ENCODE data around the gene IL27RA. TPM values are rescaled to one million over a fixed set of nuclear protein-coding genes. Genes with fewer than 3 reads are reported as not detected.

The IL27RA gene
- total and polyA plus RNA-seq, 3 donors from 2014 or later, result 3.5 to 5.2 (median 4.9) TPM

DNA sequence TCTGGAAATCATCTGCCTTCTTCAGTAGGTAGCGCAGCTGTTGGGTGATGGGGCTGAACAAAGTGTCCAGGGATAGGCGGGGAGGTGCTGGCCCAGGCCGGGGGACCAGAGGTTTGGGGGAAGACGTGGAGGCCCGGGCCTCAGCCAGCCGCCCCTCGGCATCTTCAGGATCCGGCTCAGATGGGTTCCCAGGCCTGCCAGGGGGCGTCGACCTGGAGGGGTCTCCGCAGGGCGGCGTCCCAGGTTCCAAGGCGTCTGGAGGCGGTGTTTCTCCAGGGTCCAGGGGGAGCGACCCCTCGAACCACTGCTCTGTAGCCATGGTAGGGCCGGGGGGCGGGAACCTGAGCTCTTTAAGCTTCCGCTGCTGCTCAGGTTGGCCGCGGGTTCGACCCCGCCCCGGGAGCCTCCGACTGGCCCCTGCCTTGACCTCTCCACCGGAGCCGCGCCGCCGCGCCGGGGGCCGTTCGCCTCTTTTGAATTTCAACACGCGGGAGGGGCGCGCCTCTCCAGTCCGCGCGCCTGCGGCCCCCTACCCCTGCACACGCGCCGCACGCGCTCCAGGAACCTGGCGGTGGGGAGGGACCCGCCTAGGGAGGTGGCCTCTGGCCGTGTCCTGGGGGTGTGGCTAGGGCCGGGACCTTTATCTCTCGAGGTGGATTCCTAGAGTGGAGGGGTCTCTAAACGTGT, 53.9 kb downstream of the IL27RA start, which contains the start of gene C19orf67:
Gene C19orf67 (minus strand): TSS at position 475 of the 687 bp plus-strand sequence. CDS start 156 bp downstream, at position 319.
- WGBS, 2 donors, result 59 to 80% methylated on average over 16 to 50 of the region's 54 CpGs
- H3K27me3 ChIP-seq, result no peaks in the 10 kb centered on the region
- H3K4me1 ChIP-seq, result peaks cover 15% of the 10 kb centered on the region
- intact Hi-C loops (cut with DNase I; ENCODE audit: low total_unique reads), result no loop called here
- no peak for TF ChIP-seq POLR2A (IDR thresholded peaks at IDR 0.05)
- TF ChIP-seq, protein P1, sequence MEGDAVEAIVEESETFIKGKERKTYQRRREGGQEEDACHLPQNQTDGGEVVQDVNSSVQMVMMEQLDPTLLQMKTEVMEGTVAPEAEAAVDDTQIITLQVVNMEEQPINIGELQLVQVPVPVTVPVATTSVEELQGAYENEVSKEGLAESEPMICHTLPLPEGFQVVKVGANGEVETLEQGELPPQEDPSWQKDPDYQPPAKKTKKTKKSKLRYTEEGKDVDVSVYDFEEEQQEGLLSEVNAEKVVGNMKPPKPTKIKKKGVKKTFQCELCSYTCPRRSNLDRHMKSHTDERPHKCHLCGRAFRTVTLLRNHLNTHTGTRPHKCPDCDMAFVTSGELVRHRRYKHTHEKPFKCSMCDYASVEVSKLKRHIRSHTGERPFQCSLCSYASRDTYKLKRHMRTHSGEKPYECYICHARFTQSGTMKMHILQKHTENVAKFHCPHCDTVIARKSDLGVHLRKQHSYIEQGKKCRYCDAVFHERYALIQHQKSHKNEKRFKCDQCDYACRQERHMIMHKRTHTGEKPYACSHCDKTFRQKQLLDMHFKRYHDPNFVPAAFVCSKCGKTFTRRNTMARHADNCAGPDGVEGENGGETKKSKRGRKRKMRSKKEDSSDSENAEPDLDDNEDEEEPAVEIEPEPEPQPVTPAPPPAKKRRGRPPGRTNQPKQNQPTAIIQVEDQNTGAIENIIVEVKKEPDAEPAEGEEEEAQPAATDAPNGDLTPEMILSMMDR (IDR thresholded peaks at IDR 0.05), result no peak
- H3K9me3 ChIP-seq, result no peaks in the 10 kb centered on the region
- DNase-seq, result no peak
- H3K27ac ChIP-seq, result no peak within 1 kb of the TSS
- H3K4me3 ChIP-seq, result peak within 1 kb of the TSS; percentile 7 to 14
- H3K36me3 ChIP-seq (ENCODE audit: low read depth, missing control alignments), result no peaks in the 10 kb centered on the region

DNA sequence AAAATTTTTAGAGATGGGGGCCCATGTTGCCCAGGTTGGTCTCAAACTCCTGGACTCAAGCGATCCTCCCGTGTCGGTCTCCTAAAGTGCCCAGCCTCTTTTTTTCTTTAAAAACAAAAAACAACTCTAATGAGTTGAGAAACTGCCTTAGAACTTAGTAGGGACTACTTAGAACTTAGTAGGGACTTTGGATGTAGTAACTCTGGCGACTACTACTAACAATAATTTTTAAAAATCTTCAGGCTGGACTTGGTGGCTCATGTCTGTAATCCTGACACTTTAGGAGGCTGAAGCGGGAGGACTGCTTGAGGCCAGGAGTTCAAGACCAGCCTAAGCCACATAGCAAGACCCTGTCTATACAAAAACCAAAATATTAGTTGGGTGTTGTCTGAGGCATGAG, 54.5 kb downstream of the IL27RA start:
- WGBS, 2 donors, result 62 to 85% methylated on average over 5 of the region's 5 CpGs
- Histone ChIP-seq H3K27ac (no peak overlapping the region), H3K36me3 (ENCODE audit: low read depth, missing control alignments) (no peaks in the 10 kb centered on the region), H3K4me3 (peak overlapping the region in 1 of 2 donors; percentile 14), H3K27me3 (no peaks in the 10 kb centered on the region), H3K9me3 (no peaks in the 10 kb centered on the region), H3K4me1 (peaks cover 11% of the 10 kb centered on the region)
- DNase-seq, result no peak
- TF ChIP-seq, protein P1 (IDR thresholded peaks at IDR 0.05), result no peak
- TF ChIP-seq POLR2A (IDR thresholded peaks at IDR 0.05), result no peak
- intact Hi-C loops (cut with DNase I; ENCODE audit: low total_unique reads), result no loop called here

DNA sequence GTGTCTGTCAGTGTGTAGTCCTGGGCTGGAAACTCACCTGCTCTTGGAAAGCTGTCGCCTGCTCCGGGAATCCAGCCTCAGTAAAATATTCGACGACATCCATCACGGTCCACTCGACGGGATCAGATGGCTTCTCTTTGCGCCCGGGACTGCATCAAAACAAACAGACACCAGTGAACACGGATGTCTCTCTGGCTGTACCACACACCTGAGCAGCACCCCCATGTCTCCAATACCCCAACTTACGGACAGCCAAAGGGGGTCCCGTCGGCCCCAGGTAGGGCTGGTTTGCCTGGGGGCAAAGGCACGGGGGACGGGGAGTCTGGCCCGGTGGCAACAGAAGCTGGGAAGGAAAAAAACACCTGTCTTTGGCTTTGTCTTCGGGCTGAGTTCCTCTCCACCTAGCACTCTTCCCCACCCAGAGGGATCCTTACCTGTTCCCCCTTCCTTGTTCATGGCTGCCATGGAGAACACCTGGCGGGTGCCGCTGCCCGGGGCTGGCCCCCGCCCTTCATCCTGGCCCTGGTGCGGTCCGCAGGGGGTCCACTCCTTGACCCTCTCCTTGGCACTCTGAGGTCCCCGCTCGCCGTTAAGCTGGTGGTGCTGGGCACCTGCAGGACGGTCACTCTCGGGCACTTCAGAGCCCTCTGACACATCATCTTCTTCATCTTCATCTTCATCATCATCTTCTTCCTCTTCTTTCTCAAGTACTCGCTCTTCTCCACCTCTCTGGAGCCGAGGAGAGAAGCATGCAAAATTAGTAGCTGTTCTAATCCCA, 57.3 kb downstream of the IL27RA start:
- intact Hi-C loops (cut with DNase I; ENCODE audit: low total_unique reads), result no loop called here
- Histone ChIP-seq H3K27ac (peak overlapping the region in 1 of 2 donors; percentile 56), H3K4me1 (peaks cover 12% of the 10 kb centered on the region), H3K36me3 (ENCODE audit: low read depth, missing control alignments) (no peaks in the 10 kb centered on the region), H3K4me3 (peak overlapping the region; percentile 25 to 71), H3K27me3 (no peaks in the 10 kb centered on the region), H3K9me3 (no peaks in the 10 kb centered on the region)
- 76% methylated on average over 27 to 30 of the region's 30 CpGs for WGBS, 2 donors
- TF ChIP-seq, protein P1 (IDR thresholded peaks at IDR 0.05), result no peak
- TF ChIP-seq POLR2A (IDR thresholded peaks at IDR 0.05), result no peak
- no peak for DNase-seq

DNA sequence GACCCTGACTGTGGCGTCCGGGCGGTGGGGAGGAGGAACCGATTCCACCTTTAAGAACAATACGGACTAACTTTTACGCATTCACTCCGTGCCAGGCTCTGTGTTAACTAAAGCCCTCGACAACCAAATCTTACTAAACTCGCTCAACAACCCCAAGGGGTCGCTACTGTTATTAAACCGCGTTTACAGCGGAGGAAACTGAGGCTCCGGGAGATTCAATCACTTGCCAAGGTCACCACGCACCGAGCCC, 57.8 kb downstream of the IL27RA start:
- no peaks in the 10 kb centered on the region for H3K27me3 ChIP-seq
- no peaks in the 10 kb centered on the region for H3K9me3 ChIP-seq
- intact Hi-C loops (cut with DNase I; ENCODE audit: low total_unique reads), result no loop called here
- TF ChIP-seq POLR2A (IDR thresholded peaks at IDR 0.05), result no peak
- TF ChIP-seq, protein P1 (IDR thresholded peaks at IDR 0.05), result peak in 1 of 3 experiments; percentile 5
- no peak for DNase-seq
- WGBS, 2 donors, result 8 to 13% methylated on average over 15 to 16 of the region's 16 CpGs
- H3K4me3 ChIP-seq, result peak overlapping the region; percentile 25 to 71
- no peaks in the 10 kb centered on the region for H3K36me3 ChIP-seq (ENCODE audit: low read depth, missing control alignments)
- H3K27ac ChIP-seq, result peak overlapping the region in 1 of 2 donors; percentile 56
- H3K4me1 ChIP-seq, result peaks cover 12% of the 10 kb centered on the region

All from testis (tissue), 3 donors.